Mucosa of descending colon (tissue), 3 donors: ENCODE data around the gene TRIM65. TPM values are rescaled to one million over a fixed set of nuclear protein-coding genes. Genes with fewer than 3 reads are reported as not detected.
A peak's percentile ranks its signal among the peaks of the same experiment; 100 is the strongest.
"Not testable (repeated sequence)": the region's sequence is repeated elsewhere in the genome, so short reads cannot be mapped to it uniquely, and the experiment has no call there.

Source experiments
- ATAC-seq: fragments of 200-7000 bp; cut with Tn5 transposase; one replicate; pipeline ENCODE4 v1.9.1; 2020; ENCODE audit warnings: mild to moderate bottlenecking, moderate library complexity
- DNase-seq, 3 donors: peaks; one replicate each; pipeline ENCODE4 v3.0.0-alpha.2; 2020
- H3K36me3 ChIP-seq: fragments of 200-600 bp; one replicate; pipeline ENCODE4 v1.8.0; 2021; ENCODE audit warnings: low read depth, mild to moderate bottlenecking
- H3K4me1 ChIP-seq: fragments of 200-600 bp; one replicate; pipeline ENCODE4 v1.8.0; 2021; ENCODE audit warnings: low read depth, mild to moderate bottlenecking
- H3K4me3 ChIP-seq: fragments of 200-600 bp; one replicate; pipeline ENCODE4 v1.8.0; 2021; ENCODE audit warnings: mild to moderate bottlenecking
- H3K9me3 ChIP-seq: fragments of 200-600 bp; one replicate; pipeline ENCODE4 v1.8.0; 2021; ENCODE audit warnings: mild to moderate bottlenecking
- intact Hi-C, 2 donors: fragments of 100-400 bp; cut with DNase I in 1 of 2; cut with micrococcal nuclease in 1 of 2; formaldehyde crosslinking; loops; one replicate each; pipeline versions ENCODE4 v1.11.0 to v1.11.1; 2022; cut with DNase I, micrococcal nuclease
- total RNA-seq, 3 donors: library from RNA; stranded (reverse); fragmentation: NEBNext Ultra II Directional in 2 of 3; extraction: Animal tissue kit (Norgen Biotek cat#: 25700) in 2 of 3; gene quantifications; one replicate each; pipeline versions ENCODE4 v1.2.1 to v1.2.4, GENCODE V29; 2021 to 2023
- TF ChIP-seq, protein P1 (sequence below): fragments of 200-600 bp; IDR thresholded peaks from one replicate; pipeline ENCODE4 v1.8.0; 2022; ENCODE audit warnings: antibody characterized with exemption, mild to moderate bottlenecking
- donor health status: DM: no; HTN: no; CAD: no; lungs with moderate emphysema.
- donor health status: DM: no; HTN: no; CAD: no.
- donor health status: DM: no; HTN: yes; CAD: no.

TRIM65 gene
- total RNA-seq, 3 donors from 2014 or later, result 13.7 to 23.8 (median 15.4) TPM

GRCh38 chr17:75869282-75870141 lies 27.2 kb downstream of the TRIM65 start:
- H3K4me3 ChIP-seq, result no peak overlapping the region
- intact Hi-C loops, result no loop called here
- TF ChIP-seq, protein P1, sequence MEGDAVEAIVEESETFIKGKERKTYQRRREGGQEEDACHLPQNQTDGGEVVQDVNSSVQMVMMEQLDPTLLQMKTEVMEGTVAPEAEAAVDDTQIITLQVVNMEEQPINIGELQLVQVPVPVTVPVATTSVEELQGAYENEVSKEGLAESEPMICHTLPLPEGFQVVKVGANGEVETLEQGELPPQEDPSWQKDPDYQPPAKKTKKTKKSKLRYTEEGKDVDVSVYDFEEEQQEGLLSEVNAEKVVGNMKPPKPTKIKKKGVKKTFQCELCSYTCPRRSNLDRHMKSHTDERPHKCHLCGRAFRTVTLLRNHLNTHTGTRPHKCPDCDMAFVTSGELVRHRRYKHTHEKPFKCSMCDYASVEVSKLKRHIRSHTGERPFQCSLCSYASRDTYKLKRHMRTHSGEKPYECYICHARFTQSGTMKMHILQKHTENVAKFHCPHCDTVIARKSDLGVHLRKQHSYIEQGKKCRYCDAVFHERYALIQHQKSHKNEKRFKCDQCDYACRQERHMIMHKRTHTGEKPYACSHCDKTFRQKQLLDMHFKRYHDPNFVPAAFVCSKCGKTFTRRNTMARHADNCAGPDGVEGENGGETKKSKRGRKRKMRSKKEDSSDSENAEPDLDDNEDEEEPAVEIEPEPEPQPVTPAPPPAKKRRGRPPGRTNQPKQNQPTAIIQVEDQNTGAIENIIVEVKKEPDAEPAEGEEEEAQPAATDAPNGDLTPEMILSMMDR, result no peak
- H3K9me3 ChIP-seq, result no peaks in the 10 kb centered on the region
- ATAC-seq (peak; percentile 68), DNase-seq (peak; percentile 64 to 84 (median 79))
- peaks cover 31% of the 10 kb centered on the region for H3K4me1 ChIP-seq
- H3K36me3 ChIP-seq, result no peaks in the 10 kb centered on the region

- H3K4me3 ChIP-seq, intact Hi-C loops, H3K9me3 ChIP-seq, H3K36me3 ChIP-seq, ATAC-seq, DNase-seq: not testable (repeated sequence)
- H3K4me1 ChIP-seq, result peaks cover 32% of the 10 kb centered on the region
These were observed 27.9 kb downstream of the TRIM65 start for GRCh38 chr17:75868730-75869281.

GRCh38 chr17:75865404-75866188 lies 31.2 kb downstream of the TRIM65 start:
- H3K4me1 ChIP-seq, result peaks cover 20% of the 10 kb centered on the region
- ATAC-seq, DNase-seq, H3K9me3 ChIP-seq, H3K4me3 ChIP-seq, H3K36me3 ChIP-seq, intact Hi-C loops: not testable (repeated sequence)

- ATAC-seq, intact Hi-C loops, DNase-seq, H3K4me3 ChIP-seq, H3K9me3 ChIP-seq, H3K36me3 ChIP-seq: not testable (repeated sequence)
- peaks cover 20% of the 10 kb centered on the region for H3K4me1 ChIP-seq
These were observed 31.9 kb downstream of the TRIM65 start for GRCh38 chr17:75864887-75865286.

GRCh38 chr17:75864448-75864871 lies 32.3 kb downstream of the TRIM65 start:
- Histone ChIP-seq H3K4me1 (peaks cover 17% of the 10 kb centered on the region), H3K36me3 (no peaks in the 10 kb centered on the region), H3K4me3 (no peak overlapping the region), H3K9me3 (no peaks in the 10 kb centered on the region)
- intact Hi-C loops, result no loop called here
- TF ChIP-seq, protein P1, result no peak
- DNase-seq (peak; percentile 51 to 72 (median 67)), ATAC-seq (peak; percentile 71)

DNA sequence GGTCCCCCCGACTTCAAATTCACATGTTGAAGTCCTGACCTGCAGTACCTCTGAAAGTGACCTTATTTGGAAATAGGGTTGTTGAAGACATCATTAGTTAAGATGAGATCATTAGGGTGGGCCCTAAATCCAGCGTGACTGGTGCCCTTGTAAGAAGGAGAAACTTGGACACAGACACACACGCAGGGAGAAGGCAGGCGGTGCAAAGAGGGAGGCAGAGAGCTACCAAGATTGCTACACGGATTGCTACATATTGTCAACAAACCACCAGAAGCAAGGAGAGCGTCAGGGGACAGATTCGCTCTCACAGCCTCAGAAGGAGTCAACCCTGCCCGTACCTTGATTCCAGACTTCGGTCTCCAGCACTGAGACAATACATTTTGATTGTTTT lies 34.8 kb downstream of the TRIM65 start:
- DNase-seq (no peak), ATAC-seq (no peak)
- TF ChIP-seq, protein P1, result no peak
- Histone ChIP-seq H3K9me3 (no peaks in the 10 kb centered on the region), H3K4me1 (peaks cover 15% of the 10 kb centered on the region), H3K4me3 (no peak overlapping the region), H3K36me3 (no peaks in the 10 kb centered on the region)
- intact Hi-C loops, result no loop called here

DNA sequence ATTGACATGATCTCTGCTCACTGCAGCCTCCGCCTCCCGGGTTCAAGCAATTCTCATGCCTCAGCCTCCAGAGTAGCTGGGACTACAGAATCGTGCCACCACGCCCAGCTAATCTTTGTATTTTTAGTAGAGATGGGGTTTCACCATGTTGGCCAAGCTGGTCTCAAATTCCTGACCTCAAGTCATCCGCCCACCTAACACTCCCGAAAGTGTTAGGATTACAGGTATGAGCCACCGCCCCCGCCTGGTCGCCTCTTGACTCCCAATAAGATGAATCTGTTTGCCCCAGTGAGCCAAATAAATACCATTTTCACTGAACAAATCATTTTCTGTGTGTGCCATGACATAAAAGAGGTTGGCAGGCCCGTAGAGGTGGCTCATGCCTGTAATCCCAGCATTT lies 37.4 kb downstream of the TRIM65 start:
- H3K4me1 ChIP-seq, DNase-seq, intact Hi-C loops, H3K9me3 ChIP-seq, ATAC-seq, H3K36me3 ChIP-seq, H3K4me3 ChIP-seq: not testable (repeated sequence)
